DMS79 (cell line): Measurements from ENCODE around the gene EIF3F.

Source experiments
- DNase-seq: peaks from one replicate; lab custom pipeline; 2025; lab: John Stamatoyannopoulos, UW

EIF3F gene

GRCh38 chr11:8039530-8040260 lies 52.6 kb downstream of the EIF3F start:
- DNase-seq, result no peak

GRCh38 chr11:8040261-8040920 lies 53.3 kb downstream of the EIF3F start:
- DNase-seq, result no peak

GRCh38 chr11:8040921-8041285 lies 53.8 kb downstream of the EIF3F start:
- no peak for DNase-seq

GRCh38 chr11:8041576-8041975 lies 54.4 kb downstream of the EIF3F start:
- no peak for DNase-seq

GRCh38 chr11:8043756-8044155 lies 56.6 kb downstream of the EIF3F start:
- no peak for DNase-seq

- DNase-seq, result no peak
These were observed 58.7 kb downstream of the EIF3F start for GRCh38 chr11:8045839-8046238.

GRCh38 chr11:8047382-8047781 lies 60.2 kb downstream of the EIF3F start:
- no peak for DNase-seq

- DNase-seq, result no peak
These were observed 61.9 kb downstream of the EIF3F start for GRCh38 chr11:8049084-8049483.
